ENCODE measurements around the gene HSPH1.
"Not testable (repeated sequence)": the region's sequence is repeated elsewhere in the genome, so short reads cannot be mapped to it uniquely, and the experiment has no call there.

HSPH1 gene

GRCh38 chr13:31177813-31178495 lies 16.2 kb upstream of the HSPH1 start:
- not testable (repeated sequence) for H3K27ac ChIP-seq (ENCODE audit: low read depth, low read length); H3K4me1 ChIP-seq (ENCODE audit: control insufficient read depth, insufficient read depth, low read length, unreplicated experiment); H3K79me2 ChIP-seq (ENCODE audit: control insufficient read depth, insufficient read depth, low read length, unreplicated experiment); H2AFZ ChIP-seq (ENCODE audit: low read length, unreplicated experiment); H3K36me3 ChIP-seq (ENCODE audit: insufficient read depth, low read length); H3K4me3 ChIP-seq (ENCODE audit: low read depth, low read length); H3K27me3 ChIP-seq (ENCODE audit: insufficient read depth, low read length)

GRCh38 chr13:31175847-31176532 lies 14.3 kb upstream of the HSPH1 start:
- Histone ChIP-seq H3K4me1 (ENCODE audit: control insufficient read depth, insufficient read depth, low read length, unreplicated experiment) (peaks cover 14% of the 10 kb centered on the region), H3K4me3 (ENCODE audit: low read depth, low read length) (no peak overlapping the region), H3K36me3 (ENCODE audit: insufficient read depth, low read length) (no peaks in the 10 kb centered on the region), H3K27ac (ENCODE audit: low read depth, low read length) (no peak overlapping the region), H3K27me3 (ENCODE audit: insufficient read depth, low read length) (no peaks in the 10 kb centered on the region), H2AFZ (ENCODE audit: low read length, unreplicated experiment) (no peak overlapping the region), H3K79me2 (ENCODE audit: control insufficient read depth, insufficient read depth, low read length, unreplicated experiment) (no peaks in the 10 kb centered on the region)

GRCh38 chr13:31174018-31174417 lies 12.3 kb upstream of the HSPH1 start:
- Histone ChIP-seq H3K79me2 (ENCODE audit: control insufficient read depth, insufficient read depth, low read length, unreplicated experiment) (no peaks in the 10 kb centered on the region), H3K27ac (ENCODE audit: low read depth, low read length) (no peak overlapping the region), H3K27me3 (ENCODE audit: insufficient read depth, low read length) (no peaks in the 10 kb centered on the region), H2AFZ (ENCODE audit: low read length, unreplicated experiment) (no peak overlapping the region), H3K4me1 (ENCODE audit: control insufficient read depth, insufficient read depth, low read length, unreplicated experiment) (peaks cover 14% of the 10 kb centered on the region), H3K36me3 (ENCODE audit: insufficient read depth, low read length) (no peaks in the 10 kb centered on the region), H3K4me3 (ENCODE audit: low read depth, low read length) (no peak overlapping the region)

GRCh38 chr13:31172535-31172934 lies 10.8 kb upstream of the HSPH1 start:
- Histone ChIP-seq H3K4me3 (ENCODE audit: low read depth, low read length) (peak overlapping the region; percentile 43; the same call in 1 of the 2 replicates), H2AFZ (ENCODE audit: low read length, unreplicated experiment) (no peak overlapping the region), H3K4me1 (ENCODE audit: control insufficient read depth, insufficient read depth, low read length, unreplicated experiment) (peaks cover 26% of the 10 kb centered on the region), H3K27me3 (ENCODE audit: insufficient read depth, low read length) (no peaks in the 10 kb centered on the region), H3K79me2 (ENCODE audit: control insufficient read depth, insufficient read depth, low read length, unreplicated experiment) (no peaks in the 10 kb centered on the region), H3K36me3 (ENCODE audit: insufficient read depth, low read length) (no peaks in the 10 kb centered on the region), H3K27ac (ENCODE audit: low read depth, low read length) (peak overlapping the region; percentile 95)

GRCh38 chr13:31172001-31172400 lies 10.3 kb upstream of the HSPH1 start:
- Histone ChIP-seq H3K4me1 (ENCODE audit: control insufficient read depth, insufficient read depth, low read length, unreplicated experiment) (peaks cover 31% of the 10 kb centered on the region), H3K27me3 (ENCODE audit: insufficient read depth, low read length) (no peaks in the 10 kb centered on the region), H3K79me2 (ENCODE audit: control insufficient read depth, insufficient read depth, low read length, unreplicated experiment) (no peaks in the 10 kb centered on the region), H2AFZ (ENCODE audit: low read length, unreplicated experiment) (no peak overlapping the region), H3K27ac (ENCODE audit: low read depth, low read length) (peak overlapping the region; percentile 95), H3K36me3 (ENCODE audit: insufficient read depth, low read length) (no peaks in the 10 kb centered on the region), H3K4me3 (ENCODE audit: low read depth, low read length) (peak overlapping the region; percentile 43; the same call in 1 of the 2 replicates)

GRCh38 chr13:31168736-31169135 lies 7.0 kb upstream of the HSPH1 start:
- no peaks in the 10 kb centered on the region for H3K27me3 ChIP-seq (ENCODE audit: insufficient read depth, low read length)
- no peaks in the 10 kb centered on the region for H3K36me3 ChIP-seq (ENCODE audit: insufficient read depth, low read length)
- no peak overlapping the region for H2AFZ ChIP-seq (ENCODE audit: low read length, unreplicated experiment)
- H3K27ac ChIP-seq (ENCODE audit: low read depth, low read length), result no peak overlapping the region
- H3K4me3 ChIP-seq (ENCODE audit: low read depth, low read length), result no peak overlapping the region
- peaks cover 34% of the 10 kb centered on the region for H3K4me1 ChIP-seq (ENCODE audit: control insufficient read depth, insufficient read depth, low read length, unreplicated experiment)
- no peaks in the 10 kb centered on the region for H3K79me2 ChIP-seq (ENCODE audit: control insufficient read depth, insufficient read depth, low read length, unreplicated experiment)

- Histone ChIP-seq H3K4me1 (ENCODE audit: control insufficient read depth, insufficient read depth, low read length, unreplicated experiment) (peaks cover 37% of the 10 kb centered on the region), H3K27ac (ENCODE audit: low read depth, low read length) (no peak overlapping the region), H3K27me3 (ENCODE audit: insufficient read depth, low read length) (no peaks in the 10 kb centered on the region), H3K4me3 (ENCODE audit: low read depth, low read length) (no peak overlapping the region), H2AFZ (ENCODE audit: low read length, unreplicated experiment) (no peak overlapping the region), H3K79me2 (ENCODE audit: control insufficient read depth, insufficient read depth, low read length, unreplicated experiment) (no peaks in the 10 kb centered on the region), H3K36me3 (ENCODE audit: insufficient read depth, low read length) (no peaks in the 10 kb centered on the region)
Observed at GRCh38 chr13:31168166-31168565, 6.5 kb upstream of the HSPH1 start.

- Histone ChIP-seq H3K4me3 (ENCODE audit: low read depth, low read length) (no peak overlapping the region), H3K79me2 (ENCODE audit: control insufficient read depth, insufficient read depth, low read length, unreplicated experiment) (no peaks in the 10 kb centered on the region), H3K27me3 (ENCODE audit: insufficient read depth, low read length) (no peaks in the 10 kb centered on the region), H3K36me3 (ENCODE audit: insufficient read depth, low read length) (no peaks in the 10 kb centered on the region), H3K27ac (ENCODE audit: low read depth, low read length) (no peak overlapping the region), H2AFZ (ENCODE audit: low read length, unreplicated experiment) (no peak overlapping the region), H3K4me1 (ENCODE audit: control insufficient read depth, insufficient read depth, low read length, unreplicated experiment) (peaks cover 35% of the 10 kb centered on the region)
Observed at GRCh38 chr13:31167490-31167889, 5.8 kb upstream of the HSPH1 start.

GRCh38 chr13:31166591-31166990 lies 4.9 kb upstream of the HSPH1 start:
- H3K4me1 ChIP-seq (ENCODE audit: control insufficient read depth, insufficient read depth, low read length, unreplicated experiment), result peaks cover 27% of the 10 kb centered on the region
- no peak overlapping the region for H3K4me3 ChIP-seq (ENCODE audit: low read depth, low read length)
- H3K36me3 ChIP-seq (ENCODE audit: insufficient read depth, low read length), result no peaks in the 10 kb centered on the region
- H3K79me2 ChIP-seq (ENCODE audit: control insufficient read depth, insufficient read depth, low read length, unreplicated experiment), result no peaks in the 10 kb centered on the region
- H3K27ac ChIP-seq (ENCODE audit: low read depth, low read length), result no peak overlapping the region
- no peaks in the 10 kb centered on the region for H3K27me3 ChIP-seq (ENCODE audit: insufficient read depth, low read length)
- H2AFZ ChIP-seq (ENCODE audit: low read length, unreplicated experiment), result no peak overlapping the region

- H3K4me1 ChIP-seq (ENCODE audit: control insufficient read depth, insufficient read depth, low read length, unreplicated experiment), result peaks cover 31% of the 10 kb centered on the region
- H2AFZ ChIP-seq (ENCODE audit: low read length, unreplicated experiment), result peak overlapping the region; percentile 90
- H3K79me2 ChIP-seq (ENCODE audit: control insufficient read depth, insufficient read depth, low read length, unreplicated experiment), result peaks cover 36% of the 10 kb centered on the region
- no peaks in the 10 kb centered on the region for H3K27me3 ChIP-seq (ENCODE audit: insufficient read depth, low read length)
- peak overlapping the region; percentile 83 for H3K4me3 ChIP-seq (ENCODE audit: low read depth, low read length)
- peak overlapping the region; percentile 93 for H3K27ac ChIP-seq (ENCODE audit: low read depth, low read length)
- H3K36me3 ChIP-seq (ENCODE audit: insufficient read depth, low read length), result peaks cover 7% of the 10 kb centered on the region
Observed at GRCh38 chr13:31162151-31163008, 676 bp upstream of the HSPH1 start.
